IMR-90 (cell line): Measurements from ENCODE around the gene EXOC2.

Source experiments
- BHLHE40 ChIP-seq: fragments of 150-350 bp; IDR thresholded peaks from 2 replicates; pipeline ENCODE4 v1.6.1; 2016; ENCODE audit warnings: mild to moderate bottlenecking, low read depth, low read length
- CEBPB ChIP-seq: IDR thresholded peaks from 2 replicates; pipeline ENCODE4 v1.6.1; 2012; ENCODE audit warnings: low read depth, low read length, improper control_type of control experiment
- CTCF ChIP-seq: conservative IDR thresholded peaks from 2 replicates; pipeline ENCODE4 v1.5.1; 2012; ENCODE audit warnings: mild to moderate bottlenecking, low read depth, low read length, improper control_type of control experiment
- ELK1 ChIP-seq: fragments of 150-350 bp; IDR thresholded peaks from 2 replicates; pipeline ENCODE4 v1.6.1; 2016; ENCODE audit warnings: low read depth, mild to moderate bottlenecking, low read length, moderate library complexity, borderline replicate concordance
- FOS ChIP-seq: fragments of 150-350 bp; IDR thresholded peaks from 2 replicates; pipeline ENCODE4 v1.6.1; 2016; ENCODE audit warnings: low read depth, low read length
- MAFK ChIP-seq: IDR thresholded peaks from 2 replicates; pipeline ENCODE4 v1.6.1; 2012; ENCODE audit warnings: low read depth, low read length, improper control_type of control experiment
- MAZ ChIP-seq: IDR thresholded peaks from 2 replicates; pipeline ENCODE4 v1.6.1; 2012; ENCODE audit warnings: low read depth, mild to moderate bottlenecking, low read length, improper control_type of control experiment, moderate library complexity, borderline replicate concordance
- MXI1 ChIP-seq: IDR thresholded peaks from 2 replicates; pipeline ENCODE4 v1.6.1; 2012; ENCODE audit warnings: low read depth, mild to moderate bottlenecking, low read length, moderate library complexity, borderline replicate concordance
- NFE2L2 ChIP-seq: fragments of 150-350 bp; IDR thresholded peaks from 2 replicates; pipeline ENCODE4 v1.6.1; 2016; ENCODE audit warnings: low read depth, mild to moderate bottlenecking, low read length
- POLR2A ChIP-seq: IDR thresholded peaks from 2 replicates; pipeline ENCODE4 v1.6.1; 2012; ENCODE audit warnings: mild to moderate bottlenecking, low read depth, low read length
- RAD21 ChIP-seq: IDR thresholded peaks from 2 replicates; pipeline ENCODE4 v1.6.1; 2012; ENCODE audit warnings: low read length, improper control_type of control experiment
- RFX5 ChIP-seq: IDR thresholded peaks from 2 replicates; pipeline ENCODE4 v1.8.0; 2012; ENCODE audit warnings: low read depth, mild to moderate bottlenecking, low read length, moderate library complexity
- SMC3 ChIP-seq: fragments of 150-350 bp; IDR thresholded peaks from 2 replicates; pipeline ENCODE4 v1.6.1; 2016; ENCODE audit warnings: low read depth, mild to moderate bottlenecking, antibody characterized with exemption, low read length, moderate library complexity
- TF ChIP-seq, protein P1 (sequence below): fragments of 150-350 bp; IDR thresholded peaks from 2 replicates; pipeline ENCODE4 v1.6.1; 2017; ENCODE audit warnings: mild to moderate bottlenecking, antibody characterized with exemption, low read length, low read depth

DNA sequence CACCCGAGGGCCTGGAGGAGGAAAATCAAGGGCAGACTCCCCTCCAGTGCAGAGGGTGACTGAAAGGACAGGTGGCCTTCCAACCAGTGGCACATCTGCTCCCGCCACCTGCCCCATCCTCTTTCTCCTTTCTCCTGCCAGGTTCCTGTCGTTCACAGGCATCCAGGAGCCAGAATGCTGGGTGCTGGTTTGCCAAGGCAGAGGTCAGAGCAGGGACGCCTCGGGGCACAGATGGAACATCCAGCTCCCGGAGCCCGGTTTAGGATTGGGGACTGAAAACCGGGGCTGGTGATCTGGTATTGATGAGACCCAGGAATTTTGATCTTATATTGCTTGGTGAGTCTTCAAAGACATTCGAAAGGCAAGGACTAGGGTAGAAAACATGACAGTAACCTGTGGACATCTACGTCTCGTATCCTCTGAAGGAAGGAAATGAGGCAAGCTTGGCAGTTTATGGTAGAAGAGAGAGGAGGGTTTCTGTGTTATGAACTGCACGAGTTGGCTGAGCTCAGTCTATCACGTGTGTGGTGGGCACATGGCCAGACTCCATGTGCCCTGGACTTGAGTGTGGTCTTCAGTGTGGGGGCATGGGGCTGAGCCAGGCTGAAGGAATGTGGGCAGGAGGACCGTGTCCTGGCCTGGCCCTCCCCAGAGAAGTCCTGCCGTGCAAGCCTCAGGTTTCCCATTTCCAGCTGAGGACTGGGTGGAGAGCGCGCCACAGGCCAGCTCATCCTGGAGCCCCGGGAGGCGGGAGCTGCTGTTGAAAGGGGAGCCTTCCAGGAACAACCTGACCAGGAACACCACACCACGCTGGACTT is 227.2 kb downstream of the EXOC2 start:
- TF ChIP-seq MAFK = no peak
- no peak for TF ChIP-seq POLR2A
- TF ChIP-seq CEBPB = no peak
- TF ChIP-seq MXI1 = no peak
- no peak for TF ChIP-seq CTCF
- TF ChIP-seq BHLHE40 = no peak
- TF ChIP-seq, protein P1, sequence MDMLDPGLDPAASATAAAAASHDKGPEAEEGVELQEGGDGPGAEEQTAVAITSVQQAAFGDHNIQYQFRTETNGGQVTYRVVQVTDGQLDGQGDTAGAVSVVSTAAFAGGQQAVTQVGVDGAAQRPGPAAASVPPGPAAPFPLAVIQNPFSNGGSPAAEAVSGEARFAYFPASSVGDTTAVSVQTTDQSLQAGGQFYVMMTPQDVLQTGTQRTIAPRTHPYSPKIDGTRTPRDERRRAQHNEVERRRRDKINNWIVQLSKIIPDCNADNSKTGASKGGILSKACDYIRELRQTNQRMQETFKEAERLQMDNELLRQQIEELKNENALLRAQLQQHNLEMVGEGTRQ = no peak
- no peak for TF ChIP-seq NFE2L2
- TF ChIP-seq FOS = no peak
- no peak for TF ChIP-seq RAD21
- TF ChIP-seq ELK1 = no peak
- no peak for TF ChIP-seq RFX5
- TF ChIP-seq MAZ = no peak
- no peak for TF ChIP-seq SMC3
